Activated naive CD8-positive, alpha-beta T cell treated with anti-CD3 and anti-CD28 coated beads, Interleukin-2, amount 10 ng/mL, durations not matched to agents 7 days and 5 days (primary cell): Measurements from ENCODE around the gene KDM7A. TPM values are rescaled to one million over a fixed set of nuclear protein-coding genes. Genes with fewer than 3 reads are reported as not detected.
A peak's percentile ranks its signal among the peaks of the same experiment; 100 is the strongest.

Experiments
- ATAC-seq: fragments of 150-1000 bp; cut with Tn5 transposase; one replicate; pipeline ENCODE4 v1.10.0; 2021; ENCODE audit warnings: low read depth, moderate library complexity
- POLR2A ChIA-PET: fragments of 350-600 bp; sonication (Branson Sonifier 250); formaldehyde crosslinking; loops from one replicate; lab custom pipeline; 2021; ENCODE audit warnings: antibody characterized with exemption; lab: Charles Lee
- DNase-seq: peaks from one replicate; pipeline ENCODE4 v3.0.0; 2021
- H3K27ac Mint-ChIP-seq: one replicate; pipeline ENCODE4 v1.8.0; 2022; ENCODE audit warnings: mild to moderate bottlenecking, mixed read lengths
- H3K27me3 Mint-ChIP-seq: one replicate; pipeline ENCODE4 v1.8.0; 2022; ENCODE audit warnings: mild to moderate bottlenecking, moderate library complexity, mixed read lengths
- H3K36me3 Mint-ChIP-seq: one replicate; pipeline ENCODE4 v1.8.0; 2021; ENCODE audit warnings: mild to moderate bottlenecking, mixed read lengths
- H3K4me1 Mint-ChIP-seq: one replicate; pipeline ENCODE4 v1.8.0; 2021; ENCODE audit warnings: mixed read lengths
- H3K4me3 Mint-ChIP-seq: one replicate; pipeline ENCODE4 v1.8.0; 2022; ENCODE audit warnings: mild to moderate bottlenecking, moderate library complexity, mixed read lengths
- H3K9me3 Mint-ChIP-seq: one replicate; pipeline ENCODE4 v1.8.0; 2021; ENCODE audit warnings: mixed read lengths
- total RNA-seq, 2 experiments: library from RNA; stranded (reverse); gene quantifications; one replicate each; pipeline ENCODE4 v1.2.3, GENCODE V29; 2021

The KDM7A gene
- total RNA-seq, 2 experiments from 2014 or later, result 20.5 to 21.2 TPM

DNA sequence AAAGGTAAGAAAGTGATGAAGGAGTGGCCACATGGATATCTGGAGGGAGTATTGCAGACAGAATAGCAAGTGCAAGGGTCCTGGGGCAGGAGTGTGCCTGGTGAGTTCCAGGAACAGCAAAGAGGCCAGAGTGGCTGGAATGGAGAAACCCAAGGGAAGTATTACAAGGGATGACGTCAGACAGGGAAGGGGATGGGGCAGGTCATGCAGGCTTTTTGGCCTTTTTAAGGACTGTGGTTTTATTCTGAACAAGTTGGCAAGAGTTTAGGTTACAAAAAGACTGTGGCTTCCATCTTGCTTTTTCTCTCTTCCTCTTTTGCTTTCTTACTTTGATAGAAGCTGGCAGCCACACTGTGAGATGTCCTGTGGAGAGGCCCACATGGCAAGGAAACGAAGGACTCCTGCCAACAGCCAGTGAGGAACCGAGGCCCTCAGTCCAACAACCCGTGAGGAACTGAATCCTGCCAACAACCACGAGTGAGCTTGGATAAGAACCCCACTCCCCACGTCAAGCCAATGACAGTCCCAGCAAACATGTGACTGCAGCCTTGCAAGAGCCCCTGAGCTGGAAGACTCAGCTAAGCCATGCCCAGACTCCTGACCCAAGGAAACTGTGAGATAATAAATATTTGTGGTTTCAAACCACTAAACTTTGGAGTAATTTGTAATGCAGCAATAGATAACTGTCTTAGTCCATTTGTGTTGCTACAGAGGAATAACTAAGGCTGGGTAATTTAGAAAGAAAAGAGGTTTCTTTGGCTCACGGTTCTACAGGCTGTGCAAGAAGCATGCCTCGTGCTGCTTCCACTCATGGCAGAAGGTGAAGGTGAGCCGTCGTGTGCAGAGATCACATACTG lies 19.8 kb upstream of the KDM7A start:
- DNase-seq (no peak), ATAC-seq (no peak)
- no peak overlapping the region for H3K4me3 Mint-ChIP-seq
- peaks cover 2% of the 10 kb centered on the region for H3K27me3 Mint-ChIP-seq
- H3K9me3 Mint-ChIP-seq, result no peaks in the 10 kb centered on the region
- peaks cover 3% of the 10 kb centered on the region for H3K4me1 Mint-ChIP-seq
- POLR2A ChIA-PET, result no interaction called here
- peaks cover 1% of the 10 kb centered on the region for H3K36me3 Mint-ChIP-seq
- no peak overlapping the region for H3K27ac Mint-ChIP-seq

DNA sequence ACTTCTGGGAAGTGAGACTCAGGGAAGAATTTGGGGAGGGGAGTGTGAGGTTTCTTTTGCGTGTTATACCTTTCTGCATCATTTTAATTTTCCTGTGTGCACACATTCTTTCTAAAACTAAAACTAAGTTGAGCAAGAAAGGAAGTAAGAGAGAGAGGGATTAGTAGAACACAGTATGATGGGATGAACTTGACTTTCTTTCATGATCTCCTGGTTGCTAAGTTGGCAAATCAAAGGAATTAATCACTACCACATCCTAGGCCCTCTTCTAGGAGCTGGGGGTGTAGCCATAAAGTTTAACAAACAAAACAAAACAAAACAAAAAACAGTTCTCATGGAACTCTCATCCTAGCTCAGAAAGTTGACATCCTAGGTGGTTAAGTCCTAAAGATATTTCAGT lies 19.1 kb upstream of the KDM7A start:
- Mint-ChIP-seq H3K4me3 (no peak overlapping the region), H3K27ac (no peak overlapping the region), H3K9me3 (no peaks in the 10 kb centered on the region), H3K36me3 (peaks cover 1% of the 10 kb centered on the region), H3K27me3 (peaks cover 2% of the 10 kb centered on the region), H3K4me1 (peaks cover 3% of the 10 kb centered on the region)
- POLR2A ChIA-PET, result no interaction called here
- DNase-seq (no peak), ATAC-seq (no peak)

DNA sequence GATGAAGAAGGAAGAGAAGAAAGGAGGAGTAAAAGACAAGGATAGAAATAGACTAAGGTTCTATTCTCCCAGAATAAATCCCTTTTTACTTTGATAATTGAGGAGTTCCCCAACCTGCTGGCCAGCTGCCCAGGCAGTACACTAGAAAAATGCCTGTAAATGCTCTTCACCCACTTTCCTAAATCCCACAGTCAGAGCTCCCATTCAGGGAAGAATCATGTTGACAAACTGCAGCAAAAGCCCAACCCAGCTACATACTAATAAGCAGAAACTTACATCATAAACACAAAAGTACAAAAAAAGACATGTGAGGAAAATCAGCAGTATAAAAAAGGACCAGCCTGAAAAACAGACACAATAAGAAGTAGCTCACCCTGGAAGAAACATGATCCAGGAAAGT lies 15.8 kb upstream of the KDM7A start:
- ATAC-seq, result no peak
- no peak overlapping the region for H3K4me3 Mint-ChIP-seq
- H3K27me3 Mint-ChIP-seq, result no peaks in the 10 kb centered on the region
- POLR2A ChIA-PET, result no interaction called here
- no peak for DNase-seq
- H3K36me3 Mint-ChIP-seq, result peaks cover 1% of the 10 kb centered on the region
- no peak overlapping the region for H3K27ac Mint-ChIP-seq
- peaks cover 3% of the 10 kb centered on the region for H3K4me1 Mint-ChIP-seq
- no peaks in the 10 kb centered on the region for H3K9me3 Mint-ChIP-seq

DNA sequence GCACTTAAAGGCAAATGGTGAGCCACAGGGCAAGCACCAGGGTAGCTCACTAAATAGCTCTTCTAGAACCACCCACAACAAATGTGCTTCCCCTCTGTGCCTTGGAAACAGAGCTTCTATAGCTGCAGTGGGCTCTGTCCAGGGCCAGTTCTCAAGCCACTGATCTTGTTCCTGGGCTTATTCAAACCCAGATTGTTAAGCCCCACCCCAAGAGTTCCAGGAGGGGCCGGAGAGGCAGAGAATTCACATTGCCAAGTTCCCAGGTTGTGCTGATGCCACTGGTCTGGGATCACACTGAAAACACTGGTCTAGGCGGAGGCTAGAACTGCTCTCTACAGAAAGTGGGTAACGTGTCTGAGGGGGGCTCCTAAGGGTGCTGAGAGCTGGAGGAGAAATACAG lies 15.4 kb upstream of the KDM7A start:
- POLR2A ChIA-PET, result no interaction called here
- H3K4me3 Mint-ChIP-seq, result no peak overlapping the region
- peaks cover 1% of the 10 kb centered on the region for H3K36me3 Mint-ChIP-seq
- H3K27me3 Mint-ChIP-seq, result peaks cover under 1% of the 10 kb centered on the region
- ATAC-seq (no peak), DNase-seq (no peak)
- no peak overlapping the region for H3K27ac Mint-ChIP-seq
- H3K9me3 Mint-ChIP-seq, result no peaks in the 10 kb centered on the region
- peaks cover 3% of the 10 kb centered on the region for H3K4me1 Mint-ChIP-seq

DNA sequence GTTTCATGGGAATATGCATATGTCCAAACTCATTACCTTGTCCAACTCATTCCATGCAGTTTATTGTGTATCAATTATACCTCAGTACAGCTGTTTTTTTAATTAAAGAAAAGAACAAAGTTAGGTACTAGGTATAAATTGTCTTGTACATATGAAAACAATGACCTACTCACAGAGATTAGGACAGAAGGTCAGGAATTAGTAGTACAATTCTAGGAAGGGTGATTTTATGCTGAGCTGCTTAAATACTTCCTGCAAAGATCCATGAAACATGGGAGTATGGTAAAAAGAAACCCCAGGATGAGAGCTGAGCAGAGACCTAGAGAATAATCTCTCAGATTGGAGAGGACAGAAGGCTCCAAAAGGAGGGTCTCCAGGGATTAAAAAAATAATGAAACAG lies 13.8 kb upstream of the KDM7A start:
- Mint-ChIP-seq H3K27me3 (peaks cover 10% of the 10 kb centered on the region), H3K4me3 (no peak overlapping the region), H3K4me1 (no peaks in the 10 kb centered on the region), H3K27ac (no peak overlapping the region), H3K9me3 (no peaks in the 10 kb centered on the region), H3K36me3 (no peaks in the 10 kb centered on the region)
- DNase-seq, result no peak
- ATAC-seq, result no peak
- POLR2A ChIA-PET, result no interaction called here

DNA sequence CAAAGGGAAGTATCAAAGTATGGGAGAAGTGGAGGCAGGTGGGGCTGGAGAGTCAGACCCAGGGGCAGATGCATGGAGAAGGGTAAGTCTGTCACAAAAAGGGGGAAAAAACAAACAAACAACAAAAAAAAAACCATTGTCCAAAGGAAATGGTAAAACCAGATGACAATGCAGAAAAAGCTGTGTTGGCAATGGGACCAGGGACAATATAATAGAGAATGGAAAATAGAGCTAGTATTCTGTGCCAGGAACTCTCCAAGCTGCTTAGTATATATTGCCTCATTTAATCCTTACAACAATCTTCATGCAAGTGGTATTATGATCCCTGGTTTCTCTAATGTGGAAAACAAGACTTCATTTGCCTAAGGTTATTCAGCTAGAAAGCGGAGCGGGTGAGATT lies 13.1 kb upstream of the KDM7A start:
- Mint-ChIP-seq H3K4me3 (no peak overlapping the region), H3K27me3 (peaks cover 14% of the 10 kb centered on the region), H3K27ac (no peak overlapping the region), H3K9me3 (no peaks in the 10 kb centered on the region), H3K4me1 (no peaks in the 10 kb centered on the region), H3K36me3 (no peaks in the 10 kb centered on the region)
- POLR2A ChIA-PET, result no interaction called here
- no peak for ATAC-seq
- DNase-seq, result no peak

DNA sequence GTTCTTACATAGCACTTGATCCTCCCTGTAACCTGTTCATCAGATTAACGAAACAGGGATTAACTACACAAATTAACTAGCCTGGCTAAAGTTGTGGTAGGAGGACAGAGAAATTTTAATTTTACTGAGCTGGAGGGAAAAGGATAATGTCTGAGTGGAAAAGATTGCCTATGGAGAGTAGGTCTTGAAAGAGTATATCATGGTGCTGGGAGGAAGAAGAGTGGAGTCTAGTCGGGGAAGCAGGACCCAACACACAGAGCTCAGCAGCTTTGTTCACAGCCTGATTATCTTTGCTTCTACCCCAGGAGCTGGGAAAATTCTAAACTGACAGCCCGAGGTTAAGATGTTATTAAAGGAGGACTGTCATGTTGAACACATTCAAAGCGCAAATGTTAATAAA lies 6.1 kb upstream of the KDM7A start:
- Mint-ChIP-seq H3K27me3 (peaks cover 58% of the 10 kb centered on the region), H3K4me3 (no peak overlapping the region)

DNA sequence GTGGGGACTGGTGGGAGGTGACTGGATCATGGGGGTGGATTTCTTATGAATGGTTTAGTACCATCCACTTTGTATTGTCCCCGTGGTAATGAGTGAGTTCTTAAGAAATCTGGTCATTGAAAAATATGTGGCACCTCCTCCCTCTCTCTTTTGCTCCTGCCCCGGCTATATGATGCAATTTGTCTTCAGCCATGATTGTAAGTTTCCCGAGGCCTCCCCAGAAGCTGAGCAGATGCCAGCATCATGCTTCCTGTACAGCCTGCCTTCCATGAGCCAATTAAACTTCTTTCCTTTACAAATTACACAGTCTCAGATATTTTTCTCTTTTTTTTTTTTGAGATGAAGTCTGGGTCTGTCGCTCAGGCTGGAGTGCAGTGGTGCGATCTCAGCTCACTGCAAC lies 2.6 kb upstream of the KDM7A start:
- Mint-ChIP-seq H3K36me3 (no peaks in the 10 kb centered on the region), H3K4me3 (no peak overlapping the region), H3K9me3 (peaks cover 2% of the 10 kb centered on the region), H3K27me3 (peaks cover 45% of the 10 kb centered on the region), H3K27ac (no peak overlapping the region), H3K4me1 (peaks cover 12% of the 10 kb centered on the region)
- POLR2A ChIA-PET, result no interaction called here
- DNase-seq (no peak), ATAC-seq (no peak)

More for the DNA sequence above, 6.1 kb upstream of the KDM7A start:
- POLR2A ChIA-PET, result no interaction called here
- H3K9me3 Mint-ChIP-seq, result peaks cover 2% of the 10 kb centered on the region
- ATAC-seq, result no peak
- H3K4me1 Mint-ChIP-seq, result peaks cover under 1% of the 10 kb centered on the region
- no peak for DNase-seq
- no peaks in the 10 kb centered on the region for H3K36me3 Mint-ChIP-seq
- no peak overlapping the region for H3K27ac Mint-ChIP-seq

DNA sequence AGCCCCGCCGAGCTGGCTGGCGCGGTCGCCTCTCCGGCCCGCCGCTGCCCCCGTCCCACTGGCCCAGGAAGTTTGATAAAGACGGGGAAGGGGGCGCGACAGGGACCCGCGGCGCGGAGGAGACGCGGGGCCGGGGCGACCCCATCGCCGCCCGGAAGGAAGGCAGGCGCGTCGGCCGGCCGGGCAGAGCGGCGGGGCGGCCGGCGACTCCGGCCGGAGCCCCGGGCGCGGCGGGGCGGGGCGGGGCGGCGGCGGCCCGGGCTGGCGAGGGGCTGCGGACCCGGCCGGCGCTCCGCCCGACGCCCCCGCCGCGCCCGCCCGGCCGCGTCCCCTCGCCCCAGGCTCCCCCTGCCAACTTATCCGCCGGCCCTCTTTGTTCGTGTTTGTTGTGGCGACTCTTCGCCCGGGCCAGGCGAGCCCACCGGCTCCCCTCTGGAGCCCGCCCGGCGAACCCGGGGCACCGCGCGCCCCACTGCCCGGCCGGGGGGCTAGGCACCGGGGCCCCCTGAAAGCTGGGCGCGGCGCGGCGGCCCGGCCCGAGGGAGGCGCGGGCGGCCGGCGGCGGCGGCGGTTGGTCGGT lies 571 bp downstream of the KDM7A start:
- Mint-ChIP-seq H3K4me1 (peaks cover 12% of the 10 kb centered on the region), H3K27ac (peak overlapping the region; percentile 87), H3K9me3 (peaks cover 2% of the 10 kb centered on the region), H3K4me3 (peak overlapping the region; percentile 81), H3K27me3 (peaks cover 19% of the 10 kb centered on the region), H3K36me3 (peaks cover 2% of the 10 kb centered on the region)
- POLR2A ChIA-PET, result interaction anchor here (0.6 to 3.2 kb wide), 9 partner anchors 11 to 302 kb away, joined by 3 to 34 read pairs (median 7); partner anchors contain the start of gene PARP12
- DNase-seq, result no peak
- no peak for ATAC-seq

DNA sequence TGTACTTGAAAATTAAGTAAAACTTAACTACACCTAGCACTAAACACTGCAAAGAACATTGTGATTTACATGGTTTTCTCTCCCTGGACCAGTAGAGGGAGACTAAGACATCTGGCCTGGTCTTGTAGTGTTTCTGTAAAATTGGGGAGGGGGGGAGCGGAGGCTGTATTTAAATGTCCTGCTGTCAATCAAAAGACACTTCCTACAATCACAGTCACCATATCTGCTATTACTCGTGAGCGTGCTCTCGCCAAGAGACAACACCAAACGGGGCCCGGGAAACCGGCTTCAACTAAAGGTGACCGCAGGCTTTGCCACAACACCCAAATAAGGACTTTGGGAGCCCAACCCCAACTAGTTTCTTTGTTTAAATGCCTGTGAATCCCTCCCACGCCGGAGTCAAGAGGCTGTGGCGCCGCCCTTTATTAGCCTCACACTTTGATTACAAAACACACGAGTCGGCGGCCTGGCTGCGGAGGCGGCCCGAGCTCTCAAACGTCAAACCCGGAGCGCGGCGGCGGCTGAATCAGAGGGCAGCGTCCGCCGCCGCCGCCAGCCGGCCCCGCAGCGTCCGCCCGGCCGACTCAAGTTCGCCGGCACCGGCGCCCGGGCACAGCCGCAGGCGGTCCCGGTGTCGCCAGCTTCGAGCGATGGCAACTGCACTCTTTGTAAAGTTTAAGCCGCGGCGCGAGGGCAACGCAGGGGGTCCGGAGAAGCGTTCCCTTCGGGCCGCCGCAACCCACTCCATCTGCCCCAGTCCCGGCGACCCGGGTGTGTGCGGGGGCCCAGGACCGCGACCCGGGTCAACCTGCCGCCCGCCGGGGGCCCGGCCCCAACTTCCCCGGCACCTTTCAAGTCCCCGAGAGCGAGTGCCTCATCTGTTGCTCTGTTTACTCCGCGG lies 1.3 kb downstream of the KDM7A start:
- POLR2A ChIA-PET, result interaction anchor here (0.6 to 3.2 kb wide), 6 partner anchors 10 to 303 kb away, joined by 3 to 34 read pairs (median 4); no protein-coding TSS in a partner anchor
- H3K4me1 Mint-ChIP-seq, result peaks cover 16% of the 10 kb centered on the region
- peaks cover 17% of the 10 kb centered on the region for H3K27me3 Mint-ChIP-seq
- peak overlapping the region; percentile 87 for H3K27ac Mint-ChIP-seq
- peaks cover 2% of the 10 kb centered on the region for H3K9me3 Mint-ChIP-seq
- ATAC-seq, result peak; percentile 48
- DNase-seq, result peak; percentile 78
- peaks cover 2% of the 10 kb centered on the region for H3K36me3 Mint-ChIP-seq
- H3K4me3 Mint-ChIP-seq, result peak overlapping the region; percentile 81

DNA sequence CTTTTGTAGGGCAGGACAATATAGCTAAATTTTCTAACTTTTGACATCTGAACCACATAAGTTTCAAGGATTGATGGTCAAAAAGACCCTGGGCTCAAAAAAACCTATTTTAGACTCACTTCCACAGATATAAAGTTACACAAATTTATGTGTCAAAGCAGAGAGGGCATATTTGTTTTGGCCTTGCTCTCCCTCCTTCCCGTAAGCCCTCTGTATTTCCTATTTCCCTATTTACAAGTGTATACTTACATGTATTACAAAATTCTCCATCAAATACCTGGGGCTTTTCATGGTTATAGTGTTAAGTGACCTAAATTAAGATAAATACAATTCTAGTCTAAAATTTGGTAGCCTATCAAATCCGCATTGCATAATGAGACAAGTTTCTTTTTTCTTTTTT lies 2.6 kb downstream of the KDM7A start:
- Mint-ChIP-seq H3K27ac (no peak overlapping the region), H3K36me3 (peaks cover 2% of the 10 kb centered on the region), H3K4me3 (peak overlapping the region; percentile 81), H3K27me3 (peaks cover 14% of the 10 kb centered on the region), H3K4me1 (peaks cover 19% of the 10 kb centered on the region), H3K9me3 (no peaks in the 10 kb centered on the region)
- POLR2A ChIA-PET, result no interaction called here
- DNase-seq (no peak), ATAC-seq (no peak)

DNA sequence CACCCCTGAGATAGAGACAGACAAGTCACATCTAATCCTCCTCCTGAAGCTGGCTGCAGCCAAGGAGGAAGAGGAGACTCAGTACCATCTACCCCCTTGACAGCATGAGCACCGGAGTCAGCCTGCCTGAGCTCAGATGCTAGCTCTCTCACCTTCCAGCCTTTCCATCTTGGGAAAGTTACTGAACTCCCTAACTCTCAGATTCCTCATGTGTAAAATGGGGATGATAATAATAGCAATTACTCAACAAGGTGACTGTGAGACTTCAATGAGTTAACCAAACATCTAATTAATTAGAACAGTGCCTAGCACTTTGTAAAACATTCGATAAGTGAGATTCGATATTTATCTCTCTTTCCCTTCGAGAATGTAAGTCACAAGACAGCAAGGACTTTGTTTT lies 6.4 kb downstream of the KDM7A start:
- POLR2A ChIA-PET, result no interaction called here
- Mint-ChIP-seq H3K4me3 (no peak overlapping the region), H3K27ac (no peak overlapping the region)

DNA sequence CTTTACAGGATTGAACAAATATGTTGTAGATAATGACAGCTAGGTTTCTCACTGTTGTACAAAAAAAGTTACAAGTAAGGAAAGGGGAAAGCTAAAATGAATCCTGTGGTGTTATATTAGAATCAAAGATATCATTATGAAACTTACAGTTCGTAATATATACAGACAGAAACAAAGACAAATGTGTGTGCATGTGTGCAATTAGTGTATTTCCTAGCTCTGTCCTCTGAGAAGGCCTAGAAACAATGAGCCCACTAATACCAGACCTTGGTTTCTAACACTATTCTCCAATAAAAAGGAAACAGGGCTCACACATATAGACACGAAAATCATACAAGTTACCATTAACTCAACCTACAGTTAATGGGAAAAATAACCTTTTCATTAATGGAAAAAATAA lies 8.0 kb downstream of the KDM7A start:
- Mint-ChIP-seq H3K36me3 (peaks cover 5% of the 10 kb centered on the region), H3K27me3 (peaks cover 2% of the 10 kb centered on the region), H3K4me1 (peaks cover 40% of the 10 kb centered on the region), H3K4me3 (no peak overlapping the region), H3K27ac (no peak overlapping the region), H3K9me3 (no peaks in the 10 kb centered on the region)
- no peak for DNase-seq
- no peak for ATAC-seq
- POLR2A ChIA-PET, result no interaction called here

More for the DNA sequence above, 6.4 kb downstream of the KDM7A start:
- ATAC-seq (no peak), DNase-seq (no peak)
- H3K36me3 Mint-ChIP-seq, result peaks cover 2% of the 10 kb centered on the region
- no peaks in the 10 kb centered on the region for H3K9me3 Mint-ChIP-seq
- H3K27me3 Mint-ChIP-seq, result peaks cover 2% of the 10 kb centered on the region
- H3K4me1 Mint-ChIP-seq, result peaks cover 32% of the 10 kb centered on the region
